Fibroblast of villous mesenchyme (primary cell): ENCODE measurements around the gene GTF2F2. TPM values are rescaled to one million over a fixed set of nuclear protein-coding genes. Genes with fewer than 3 reads are reported as not detected.
A peak's percentile ranks its signal among the peaks of the same experiment; 100 is the strongest.

Experiments used
- DNase-seq: peaks from one replicate; pipeline ENCODE4 v3.0.0-alpha.2; 2010; ENCODE audit warnings: low read depth
- H3K4me3 ChIP-seq: 2 replicates; pipeline ENCODE4 v1.5.1; 2011; ENCODE audit warnings: low read depth, mild to moderate bottlenecking, low read length
- CTCF ChIP-seq: IDR thresholded peaks from 2 replicates; pipeline ENCODE4 v1.5.1; 2012; ENCODE audit warnings: low read depth, mild to moderate bottlenecking, low read length; ENCODE audit not compliant: insufficient read depth
- total RNA-seq: library from RNA; depleted of rRNA; stranded (reverse); fragments of >200 nt; gene quantifications from 2 replicates; pipeline ENCODE4 v1.2.3, GENCODE V29; 2012

GTF2F2 gene
- total RNA-seq, 1 donor, result 38.0 TPM

DNA sequence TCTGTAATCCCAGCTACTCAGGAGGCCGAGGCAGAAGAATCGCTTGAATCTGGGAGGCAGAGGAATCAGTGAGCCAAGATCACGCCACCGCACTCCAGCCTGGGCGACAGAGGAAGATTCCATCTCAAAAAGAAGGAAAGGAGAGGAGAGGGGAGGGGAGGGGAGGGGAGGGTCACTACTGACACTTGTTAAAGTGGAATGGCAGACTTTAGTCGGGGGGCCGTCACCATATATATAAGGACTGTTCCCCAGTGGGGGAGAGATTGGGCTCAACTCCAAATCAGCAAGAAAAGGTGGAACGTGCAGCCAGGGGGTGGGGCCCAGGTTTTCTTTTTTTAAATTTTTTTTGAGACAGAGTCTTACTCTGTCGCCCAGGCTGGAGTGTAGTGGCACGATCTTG is 194.5 kb downstream of the GTF2F2 start:
- TF ChIP-seq CTCF, result no peak
- no peak for DNase-seq
- H3K4me3 ChIP-seq, result no peak overlapping the region

DNA sequence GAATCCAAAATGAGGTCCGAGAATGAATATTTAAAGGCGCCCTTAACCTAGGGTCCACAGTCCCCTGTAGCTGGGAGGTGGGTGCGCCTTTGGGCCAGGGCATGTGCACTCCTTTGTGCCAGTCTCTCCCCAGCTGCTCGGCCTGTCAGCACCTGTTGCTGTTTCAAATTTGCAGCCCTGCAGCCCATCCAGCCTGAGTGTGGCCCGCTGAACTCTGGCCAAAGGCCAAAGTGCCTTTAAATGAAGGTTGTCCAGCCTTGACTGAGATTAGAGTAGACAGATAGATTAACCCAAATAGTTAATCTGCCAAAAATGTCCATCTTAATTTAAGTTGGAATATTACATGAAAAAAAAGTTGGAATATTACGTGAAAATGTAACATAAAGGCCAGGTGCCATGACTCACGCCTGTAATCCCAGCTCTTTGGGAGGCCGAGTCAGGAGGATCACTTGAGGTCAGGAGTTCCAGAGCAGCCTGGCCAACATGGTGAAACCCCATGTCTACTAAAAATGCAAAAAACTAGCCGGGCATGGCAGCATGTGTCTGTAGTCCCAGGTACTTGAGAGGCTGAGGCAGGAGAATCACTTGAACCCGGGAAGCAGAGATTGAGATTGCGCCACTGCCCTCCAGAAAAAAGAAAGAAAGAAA is 195.3 kb downstream of the GTF2F2 start:
- H3K4me3 ChIP-seq, result no peak overlapping the region
- DNase-seq, result no peak

GRCh38 chr13:45316338-45316737 is 196.0 kb downstream of the GTF2F2 start:
- DNase-seq, result no peak
- no peak for TF ChIP-seq CTCF
- no peak overlapping the region for H3K4me3 ChIP-seq

More for the DNA sequence above, 195.3 kb downstream of the GTF2F2 start:
- TF ChIP-seq CTCF, result no peak

DNA sequence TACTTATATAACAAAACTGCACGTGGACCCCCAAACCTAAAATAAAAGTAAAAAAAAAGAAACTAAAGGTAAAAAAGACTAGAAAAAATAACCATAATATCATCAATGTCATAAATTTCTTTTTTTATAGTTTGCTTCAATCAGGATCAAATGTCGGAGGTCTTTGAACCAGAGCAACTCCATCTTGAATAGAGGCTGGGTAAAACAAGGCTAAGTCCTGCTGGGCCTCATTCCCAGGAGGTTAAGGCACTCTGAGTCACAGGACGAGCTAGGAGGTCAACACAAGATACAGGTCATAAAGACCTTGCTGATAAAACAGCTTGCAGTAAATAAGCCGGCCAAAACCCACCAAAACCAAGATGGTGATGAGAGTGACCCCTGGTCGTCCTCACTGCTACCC is 196.7 kb downstream of the GTF2F2 start:
- no peak for DNase-seq
- no peak for TF ChIP-seq CTCF
- no peak overlapping the region for H3K4me3 ChIP-seq

- TF ChIP-seq CTCF, result no peak
- DNase-seq, result no peak
- H3K4me3 ChIP-seq, result no peak overlapping the region
Measured at GRCh38 chr13:45320876-45321629, 200.7 kb downstream of the GTF2F2 start.

DNA sequence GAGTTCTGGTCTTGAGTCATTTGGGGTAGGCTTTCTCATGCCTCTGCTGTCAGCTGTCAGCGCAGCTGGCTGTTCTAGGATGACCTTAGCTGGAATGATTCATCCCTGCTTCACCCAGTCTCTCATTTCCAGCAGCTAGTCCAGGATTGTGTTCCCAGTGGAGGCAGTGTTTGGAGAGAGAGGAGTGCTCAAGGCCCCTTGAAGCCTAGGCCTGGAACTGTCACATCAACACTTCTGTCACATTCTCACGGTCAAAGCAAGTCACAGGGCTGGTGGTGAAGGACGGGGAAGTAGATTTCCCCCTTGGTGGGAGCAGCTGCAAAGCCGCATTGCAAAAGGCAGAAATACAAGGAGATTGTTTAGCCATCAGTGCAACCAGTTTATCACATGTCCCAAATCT is 205.5 kb downstream of the GTF2F2 start:
- no peak overlapping the region for H3K4me3 ChIP-seq
- DNase-seq, result peak; percentile 89
- TF ChIP-seq CTCF, result no peak
